HG03280 (cell line): ENCODE data around the gene AQP12A.
"Not testable (repeated sequence)": the region's sequence is repeated elsewhere in the genome, so short reads cannot be mapped to it uniquely, and the experiment has no call there.

ENCODE experiments used
- ATAC-seq: cut with Tn5 transposase; IDR thresholded peaks from one replicate; pipeline ENCODE4 v1.9.1; 2021; ENCODE audit warnings: mild to moderate bottlenecking, moderate library complexity; ENCODE audit not compliant: unreplicated experiment

The AQP12A gene, protein sequence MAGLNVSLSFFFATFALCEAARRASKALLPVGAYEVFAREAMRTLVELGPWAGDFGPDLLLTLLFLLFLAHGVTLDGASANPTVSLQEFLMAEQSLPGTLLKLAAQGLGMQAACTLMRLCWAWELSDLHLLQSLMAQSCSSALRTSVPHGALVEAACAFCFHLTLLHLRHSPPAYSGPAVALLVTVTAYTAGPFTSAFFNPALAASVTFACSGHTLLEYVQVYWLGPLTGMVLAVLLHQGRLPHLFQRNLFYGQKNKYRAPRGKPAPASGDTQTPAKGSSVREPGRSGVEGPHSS

DNA sequence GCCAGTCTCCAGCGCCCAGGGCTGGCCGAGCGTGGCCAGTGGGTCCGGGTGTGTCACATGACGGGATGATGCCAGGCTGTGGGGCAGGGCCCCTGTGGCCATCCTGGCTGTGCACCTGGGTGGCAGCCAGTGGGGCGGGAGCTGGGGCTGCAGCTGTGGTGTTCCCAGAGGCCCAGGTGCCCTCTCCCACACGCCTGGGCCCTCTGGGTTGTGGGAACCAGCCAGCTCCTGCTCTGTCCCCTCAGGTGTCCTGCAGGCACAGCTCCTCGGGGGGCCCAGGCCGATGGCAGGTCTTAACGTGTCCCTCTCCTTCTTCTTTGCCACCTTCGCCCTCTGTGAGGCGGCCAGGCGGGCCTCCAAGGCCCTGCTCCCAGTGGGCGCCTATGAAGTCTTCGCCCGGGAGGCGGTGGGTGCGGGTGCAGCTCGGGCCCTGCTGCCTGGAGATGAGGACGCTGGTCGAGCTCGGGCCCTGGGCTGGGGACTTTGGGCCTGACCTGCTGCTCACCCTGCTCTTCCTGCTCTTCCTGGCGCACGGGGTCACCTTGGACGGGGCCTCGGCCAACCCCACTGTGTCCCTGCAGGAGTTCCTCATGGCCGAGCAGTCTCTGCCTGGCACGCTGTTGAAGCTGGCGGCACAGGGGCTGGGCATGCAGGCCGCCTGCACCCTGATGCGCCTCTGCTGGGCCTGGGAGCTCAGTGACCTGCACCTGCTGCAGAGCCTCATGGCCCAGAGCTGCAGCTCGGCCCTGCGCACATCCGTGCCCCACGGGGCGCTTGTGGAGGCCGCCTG lies at the start of gene AQP12A:
Gene AQP12A (plus strand): TSS at position 236 of the 790 bp plus-strand sequence. CDS start 48 bp downstream, at position 284.
- ATAC-seq = not testable (repeated sequence)

DNA sequence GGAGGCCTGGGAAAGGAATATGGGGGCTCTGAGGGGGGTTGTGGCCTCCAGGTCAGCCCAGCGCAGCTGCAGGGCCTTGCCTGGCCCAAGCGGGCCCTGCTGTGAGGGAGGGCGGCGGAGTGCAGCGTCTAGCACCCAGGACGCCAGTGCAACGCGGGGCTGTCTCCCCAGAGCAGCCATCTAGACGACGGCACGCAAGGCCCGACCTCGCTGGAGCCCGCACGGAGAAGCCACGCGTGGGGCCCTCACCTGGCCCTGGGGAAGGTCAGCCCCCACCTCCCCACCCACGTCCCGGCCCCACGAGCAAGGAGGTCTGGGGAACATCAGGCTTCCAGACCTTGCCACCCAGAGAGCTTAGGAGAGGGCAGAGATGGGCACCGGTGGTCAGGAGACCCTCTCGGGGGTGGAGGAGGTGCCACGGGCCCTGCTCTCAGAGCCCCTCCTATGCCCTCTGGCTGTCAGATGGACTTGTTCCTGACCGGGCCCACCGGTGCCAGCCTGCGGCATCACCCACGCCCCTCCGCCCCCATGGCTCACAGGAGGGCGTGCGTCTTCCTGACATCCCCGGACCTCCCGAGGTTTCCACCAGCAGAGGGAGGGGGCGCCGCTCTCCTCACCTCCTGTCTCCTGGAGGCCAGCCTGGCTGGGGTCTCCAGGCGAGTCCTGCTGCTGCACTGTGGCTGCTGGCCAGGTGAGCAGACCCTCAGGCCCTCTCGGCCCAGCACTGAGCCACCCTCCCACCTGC lies 49.4 kb upstream of the AQP12A start:
- ATAC-seq = no peak

DNA sequence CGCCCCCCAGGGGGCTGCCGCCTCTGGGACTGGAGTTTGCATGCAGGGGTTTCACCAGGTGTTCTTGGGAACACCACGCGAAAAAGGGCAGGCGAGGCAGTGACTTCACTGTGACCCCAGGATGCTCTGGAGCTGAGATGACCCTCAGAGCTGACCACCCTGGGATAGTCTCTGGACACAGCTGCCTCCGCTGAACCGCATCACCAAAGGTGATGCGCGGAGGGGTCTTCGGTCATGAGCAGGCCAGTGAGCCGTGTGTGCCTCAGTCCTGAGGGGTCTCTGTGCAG lies 48.9 kb upstream of the AQP12A start:
- no peak for ATAC-seq

DNA sequence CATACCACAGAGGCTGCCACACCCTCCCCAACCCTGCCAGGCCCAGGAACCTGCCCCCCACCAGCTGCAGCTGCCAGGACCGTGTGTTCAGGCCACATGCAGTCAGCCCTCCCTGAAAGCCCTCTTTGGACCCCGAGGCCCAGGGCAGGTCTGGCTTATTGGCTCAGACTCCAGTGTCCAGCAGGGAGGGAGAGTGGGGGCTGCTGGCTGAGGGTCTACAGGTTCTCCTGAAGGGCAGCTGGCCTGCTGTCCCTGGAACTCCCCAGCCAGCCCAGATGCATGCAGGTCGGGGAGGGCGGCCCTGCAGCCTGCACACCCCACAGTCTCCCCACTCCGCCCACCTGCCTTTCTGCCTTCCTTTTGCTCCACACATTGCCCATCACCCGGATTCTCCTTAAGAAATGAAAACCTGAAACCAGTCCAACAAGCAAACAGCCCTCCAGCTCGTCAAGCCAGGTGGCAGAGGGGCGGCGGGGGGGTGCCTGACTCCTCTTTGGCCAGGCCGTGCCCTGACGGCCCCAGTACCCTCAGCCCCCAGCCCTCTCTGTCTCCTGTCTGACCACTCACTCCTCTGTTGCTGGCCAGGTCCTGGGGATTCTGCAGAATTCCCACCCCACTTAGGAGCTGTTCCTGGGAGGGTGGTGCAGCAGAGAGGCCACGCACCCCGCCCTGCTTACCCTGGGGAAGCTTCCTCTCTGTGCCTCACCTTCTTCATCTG lies 48.4 kb upstream of the AQP12A start:
- ATAC-seq = no peak

DNA sequence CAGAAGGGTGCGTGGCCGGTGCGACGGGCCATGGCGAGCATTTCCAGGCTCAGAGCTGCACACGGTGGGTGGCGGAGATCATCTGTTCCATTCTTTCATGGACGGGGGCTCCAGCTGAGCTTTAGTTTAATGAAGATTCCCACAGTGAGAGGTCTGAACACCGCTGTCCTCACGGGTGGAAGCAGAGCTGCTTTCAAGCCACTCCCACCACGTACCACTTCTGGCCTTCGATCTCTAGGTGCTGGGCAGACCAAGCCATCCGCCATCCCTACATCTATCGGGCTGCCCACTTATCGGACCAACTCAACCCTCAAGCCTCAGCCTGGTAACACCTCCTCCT lies 47.9 kb upstream of the AQP12A start:
- ATAC-seq = no peak

DNA sequence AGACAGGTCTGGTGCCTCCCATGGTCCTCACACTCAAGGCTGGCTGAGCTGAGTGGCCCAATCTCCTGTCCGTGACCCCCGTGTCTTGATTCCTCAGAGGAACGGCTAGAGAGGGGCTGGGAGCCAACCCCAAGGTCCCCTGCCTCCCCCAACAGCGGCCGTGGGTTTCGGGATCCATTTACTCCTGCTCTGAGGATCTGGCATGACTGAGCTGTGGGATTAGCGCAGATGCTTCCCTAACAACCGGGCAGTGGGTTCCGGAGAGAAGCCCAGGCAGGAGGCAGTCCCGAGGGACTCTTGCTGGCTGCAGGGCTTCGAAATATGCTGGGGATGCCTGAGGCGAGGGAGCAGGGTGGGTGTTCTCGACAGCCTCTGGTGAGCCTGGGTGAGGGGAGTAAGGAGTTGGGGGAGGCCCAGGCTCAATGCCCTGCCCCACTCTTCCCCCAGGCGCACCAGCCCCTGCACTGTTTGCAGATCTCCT lies 47.5 kb upstream of the AQP12A start:
- no peak for ATAC-seq

DNA sequence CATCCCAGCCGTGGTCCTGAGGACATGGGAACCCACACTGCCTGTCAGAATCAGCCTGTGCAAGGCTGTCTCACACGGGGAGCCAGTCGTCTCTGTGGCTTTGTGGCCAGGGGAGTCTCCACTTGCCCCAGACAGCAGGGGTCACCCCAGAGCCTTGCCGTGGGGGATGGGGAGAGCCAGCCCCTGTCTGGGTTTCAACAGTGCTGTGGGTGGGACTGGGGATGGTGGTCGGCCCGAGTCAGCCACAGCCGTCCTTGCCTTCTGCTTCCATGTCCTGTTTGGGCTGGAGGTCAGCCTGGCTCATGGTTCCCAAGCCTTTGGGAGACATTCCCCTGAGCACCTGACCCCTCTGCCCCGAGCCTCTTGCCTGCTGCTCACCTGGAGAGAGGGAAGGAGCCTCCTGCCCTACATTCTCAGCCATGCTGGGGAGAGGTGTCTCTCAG lies 46.8 kb upstream of the AQP12A start:
- no peak for ATAC-seq

DNA sequence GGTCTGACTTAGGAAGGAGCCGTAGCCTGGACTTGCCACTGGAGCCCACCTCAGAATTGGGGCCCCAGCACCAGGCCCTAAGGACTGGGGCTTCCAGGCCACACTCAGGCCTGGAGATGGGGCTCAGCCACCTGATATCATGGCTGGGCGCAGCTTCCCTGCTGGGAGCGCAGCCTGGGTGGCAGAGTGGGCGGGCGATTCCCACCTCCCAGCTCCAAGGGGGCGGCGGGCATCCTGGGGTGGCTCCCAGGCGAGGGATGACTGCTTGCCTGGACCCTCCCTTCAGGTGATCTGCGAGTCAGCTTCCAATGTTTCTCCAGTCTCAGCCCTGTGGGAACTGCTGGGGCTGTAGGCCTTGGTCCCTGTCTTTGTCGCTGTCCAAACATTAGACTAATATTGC lies 46.3 kb upstream of the AQP12A start:
- no peak for ATAC-seq

DNA sequence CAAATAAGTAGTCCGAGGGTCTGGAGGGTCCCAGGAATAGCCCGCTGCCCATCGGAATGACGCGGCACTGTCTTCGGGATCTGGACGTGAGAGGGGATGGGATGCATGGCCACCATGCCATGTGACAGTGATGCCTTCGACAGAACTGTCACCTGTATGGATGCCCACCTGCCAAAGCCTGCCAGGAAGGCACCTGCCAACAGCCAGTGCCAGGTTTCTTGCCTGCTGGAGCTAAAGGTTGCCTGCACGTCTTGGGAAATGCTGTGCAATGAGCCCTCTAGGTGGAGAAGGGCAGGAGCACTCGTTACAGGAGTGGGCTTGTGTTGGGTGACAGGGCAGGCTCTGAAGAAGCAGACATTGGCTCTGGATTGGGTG lies 45.9 kb upstream of the AQP12A start:
- no peak for ATAC-seq

DNA sequence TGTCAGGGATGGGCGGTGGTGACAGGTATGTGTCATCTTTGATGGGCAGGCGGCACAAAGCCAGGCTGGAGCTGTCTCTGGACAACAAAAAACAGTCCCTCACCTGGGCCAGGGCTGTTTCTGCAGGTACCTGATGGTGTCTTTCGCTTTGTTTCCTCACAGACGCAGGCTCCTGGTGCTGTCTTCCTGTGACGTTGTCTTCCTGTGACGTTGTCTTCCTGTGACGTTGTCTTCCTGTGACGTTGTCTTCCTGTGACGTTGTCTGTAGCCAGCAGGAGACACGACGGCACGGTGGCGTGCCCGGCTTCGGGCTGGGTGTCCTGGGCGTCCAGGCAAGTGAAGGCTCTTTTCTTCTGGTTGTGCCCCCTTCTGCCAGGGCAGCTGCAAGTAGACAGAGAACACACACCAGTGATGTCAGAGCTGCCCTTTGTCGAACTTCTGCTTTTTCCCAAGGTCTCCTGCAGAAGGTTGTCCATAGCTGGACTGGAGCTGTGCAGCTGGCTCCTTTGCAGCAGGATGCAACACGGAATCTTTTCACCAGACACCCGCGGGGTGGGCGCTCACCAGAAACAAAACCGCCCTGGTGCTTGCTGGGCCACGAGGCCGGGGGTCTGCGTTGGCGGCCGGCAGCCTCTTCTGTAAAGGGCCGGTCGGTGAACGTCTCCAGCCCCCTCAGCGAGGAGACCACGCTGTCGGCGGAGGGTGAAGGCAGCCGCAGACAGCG lies 45.3 kb upstream of the AQP12A start:
- no peak for ATAC-seq

DNA sequence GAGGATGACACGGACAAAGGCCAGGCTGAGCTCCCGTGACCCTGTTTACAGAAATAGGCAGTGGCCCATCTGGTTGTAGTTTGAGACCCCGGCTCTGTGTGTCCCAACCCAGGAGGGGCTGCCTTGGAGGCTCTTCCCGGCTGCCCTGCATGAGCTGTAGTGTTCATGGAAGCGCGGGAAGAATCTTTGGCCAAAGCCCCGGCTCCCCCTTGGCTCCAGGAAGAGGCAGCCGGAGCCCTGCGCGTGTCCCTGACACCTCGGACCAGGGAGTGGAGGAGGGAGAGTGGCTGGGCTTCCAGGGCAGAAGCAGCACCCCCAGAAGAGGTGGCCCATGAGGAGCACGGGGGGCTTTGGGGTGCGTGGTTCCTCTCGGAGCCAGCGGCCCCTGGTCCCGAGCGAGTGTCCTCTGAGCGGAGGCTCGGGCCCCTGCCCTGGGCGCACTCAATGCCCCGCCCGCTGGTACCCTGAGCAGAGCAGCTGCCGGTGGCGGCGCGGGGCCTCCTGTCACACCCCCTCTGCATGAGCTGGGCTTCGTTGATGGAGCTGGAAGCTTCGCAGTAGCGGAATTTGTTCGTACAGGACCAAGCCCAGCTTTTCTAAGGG lies 44.7 kb upstream of the AQP12A start:
- ATAC-seq = no peak

DNA sequence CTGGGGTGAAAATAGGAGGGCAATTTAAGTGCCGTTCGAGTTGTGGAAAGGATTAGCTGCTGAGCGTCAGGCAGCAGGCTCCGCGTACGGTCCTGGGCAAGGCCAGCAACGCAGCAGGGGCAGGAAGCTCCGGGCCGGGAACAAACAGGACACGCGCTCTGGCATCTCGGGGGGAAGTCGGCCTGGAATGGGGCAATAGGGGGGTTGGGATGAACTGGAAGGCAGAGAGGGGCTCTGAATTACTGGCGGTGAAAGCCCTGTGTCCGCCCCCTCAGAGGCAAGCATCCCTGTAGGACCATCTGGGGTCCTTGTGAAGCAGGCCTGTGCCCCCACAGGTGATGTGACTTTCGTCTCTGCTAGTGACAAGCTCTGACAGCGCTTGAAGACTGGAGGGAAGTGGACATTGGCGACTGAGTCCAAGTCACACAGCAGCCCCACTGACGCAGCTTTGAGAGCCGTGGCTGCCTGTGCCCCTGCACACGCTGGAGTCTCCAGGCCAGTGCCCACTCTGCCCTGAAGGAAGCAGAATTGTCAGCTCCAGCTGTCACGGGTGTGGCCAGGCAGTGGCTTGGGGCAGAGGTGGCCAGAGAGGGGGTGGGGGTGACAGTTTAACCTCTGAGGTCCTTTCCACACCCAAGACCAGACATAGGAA lies 44.0 kb upstream of the AQP12A start:
- no peak for ATAC-seq

DNA sequence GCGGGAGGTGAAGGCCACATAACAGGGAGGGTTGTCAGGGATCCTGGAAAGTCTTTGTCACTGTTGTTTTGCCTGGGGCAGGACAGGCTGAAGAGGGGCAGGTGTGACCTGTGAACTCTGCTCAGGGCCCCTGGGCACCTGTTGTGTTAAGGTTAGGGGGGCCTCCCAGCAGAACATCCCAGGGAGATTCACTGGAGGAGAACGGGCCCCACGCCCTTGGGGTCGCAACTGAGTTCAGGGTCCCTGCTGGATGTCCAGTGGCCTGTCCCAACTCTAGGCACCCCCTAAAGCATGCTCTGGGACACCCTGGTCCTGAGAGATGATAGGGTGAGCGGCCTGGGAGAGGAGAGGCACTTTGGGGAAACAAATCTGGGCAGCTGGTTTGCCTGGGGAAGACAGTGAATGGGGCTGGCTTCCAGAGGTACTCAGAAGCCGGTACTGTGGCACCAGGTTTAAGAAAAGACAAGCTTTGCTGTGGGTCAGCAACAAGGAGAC lies 43.5 kb upstream of the AQP12A start:
- no peak for ATAC-seq

DNA sequence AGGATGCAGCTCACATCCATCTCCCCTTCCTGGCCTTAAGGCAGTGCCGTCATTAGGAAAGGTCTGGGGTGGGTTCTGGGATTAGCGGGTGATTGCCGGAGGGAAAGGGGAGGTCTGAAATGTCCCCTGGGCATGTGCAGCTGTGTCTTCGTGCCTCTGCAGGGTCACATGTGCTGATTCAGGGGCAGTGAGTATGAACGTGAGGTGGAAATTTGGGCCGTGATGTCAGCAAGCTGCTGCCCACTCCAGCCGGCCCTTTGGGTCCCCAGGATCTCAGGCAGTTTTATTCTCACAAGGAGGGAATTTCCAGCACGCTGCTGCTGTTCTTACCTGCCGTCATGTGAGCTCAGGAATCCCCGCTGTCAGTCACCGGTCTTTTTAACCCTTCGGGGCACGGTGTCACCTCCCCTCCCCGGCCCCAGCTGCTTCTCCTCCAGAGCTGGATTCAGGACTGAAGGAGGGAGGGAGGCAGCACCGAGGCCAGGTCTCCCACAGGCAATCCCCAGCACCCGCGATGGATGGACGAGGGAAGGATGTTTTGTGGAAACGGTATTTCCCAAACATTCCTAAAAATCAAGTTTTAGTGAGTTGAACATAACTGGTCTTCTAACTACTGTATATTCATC lies 42.9 kb upstream of the AQP12A start:
- no peak for ATAC-seq

DNA sequence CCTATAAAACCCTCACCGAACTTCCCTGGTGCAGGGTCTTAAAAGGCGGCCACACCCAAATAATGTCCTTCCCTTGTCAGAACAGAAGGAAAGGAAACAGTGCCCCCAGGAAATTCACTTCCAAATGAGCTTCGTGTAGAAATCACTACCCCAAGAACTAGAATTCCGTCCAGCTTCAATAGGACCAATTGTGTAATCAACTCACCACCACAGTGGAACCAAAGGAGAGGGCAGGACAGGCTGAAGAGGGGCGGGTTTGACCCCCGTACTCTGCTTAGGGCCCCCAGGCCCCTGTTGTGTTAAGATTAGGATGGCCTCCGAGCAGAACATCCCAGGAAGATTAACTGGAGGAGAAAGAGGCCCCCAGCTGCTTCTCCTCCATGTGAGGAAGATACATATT lies 42.3 kb upstream of the AQP12A start:
- no peak for ATAC-seq

DNA sequence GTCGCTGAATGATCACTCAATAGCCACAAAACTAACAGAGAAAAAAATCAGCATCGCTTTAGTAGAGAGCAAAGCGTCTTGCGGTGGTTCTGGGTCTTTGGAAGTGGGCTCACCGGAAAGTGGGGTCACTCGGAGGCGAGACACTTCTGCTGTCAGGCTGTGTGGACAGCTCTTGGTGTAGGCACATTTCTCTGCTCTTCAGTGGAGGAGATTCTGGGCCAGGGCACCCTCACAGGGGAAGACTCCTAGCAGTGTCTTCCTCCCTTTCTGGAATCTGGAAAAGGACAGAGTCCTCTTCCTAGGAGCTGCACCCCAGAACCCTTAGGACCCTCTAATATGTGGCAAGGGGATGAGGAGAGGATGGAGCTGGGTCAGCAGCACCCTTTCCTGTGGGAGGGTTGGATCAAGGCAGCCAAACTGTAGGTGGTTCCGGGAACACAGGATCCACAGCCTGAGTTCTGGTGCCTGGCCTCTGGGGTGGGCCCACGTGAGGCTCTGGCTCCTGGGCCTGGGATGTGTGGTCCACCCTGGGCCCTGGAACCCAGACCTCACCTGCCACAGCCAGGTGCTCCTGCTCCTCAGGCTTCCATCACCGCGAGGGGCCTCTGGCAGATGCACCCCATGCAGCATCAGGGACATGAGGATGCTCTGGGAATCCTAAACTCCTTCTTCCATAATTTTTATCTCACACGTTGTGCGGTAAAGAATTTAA lies 41.3 kb upstream of the AQP12A start:
- ATAC-seq = no peak

DNA sequence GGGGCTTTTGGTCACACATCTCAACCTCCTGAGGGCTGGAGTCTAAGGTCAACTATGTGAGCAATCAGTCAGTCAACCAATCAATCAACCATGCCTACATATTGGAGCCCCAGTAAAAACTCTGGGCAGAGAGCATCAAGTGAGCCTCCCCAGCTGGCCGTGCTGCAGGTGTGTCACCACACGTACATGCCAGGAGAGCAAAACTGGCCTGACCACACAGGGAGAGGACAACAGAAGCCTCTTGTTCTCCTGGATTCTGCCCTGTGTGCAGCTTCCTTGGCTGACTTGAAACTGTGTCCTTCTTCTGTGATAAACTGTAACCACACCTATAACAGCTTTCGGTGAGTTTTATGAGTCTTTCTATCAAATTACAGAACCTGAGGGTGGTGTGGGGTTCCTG lies 40.5 kb upstream of the AQP12A start:
- no peak for ATAC-seq
